Skeletal muscle satellite cell (primary cell): ENCODE results near the gene PHACTR2.

Experiments used
- H3K27me3 ChIP-seq: 2 replicates; pipeline ENCODE4 v1.7.0; 2013; ENCODE audit warnings: low read length; ENCODE audit not compliant: control insufficient read depth, insufficient read depth
- H3K36me3 ChIP-seq: 2 replicates; pipeline ENCODE4 v1.7.0; 2013; ENCODE audit warnings: mild to moderate bottlenecking, control low read depth, low read length; ENCODE audit not compliant: insufficient read depth
- H3K4me1 ChIP-seq: 2 replicates; pipeline ENCODE4 v1.7.0; 2013; ENCODE audit warnings: low read length; ENCODE audit not compliant: control insufficient read depth, insufficient read depth
- H3K4me2 ChIP-seq: 2 replicates; pipeline ENCODE4 v1.7.0; 2013; ENCODE audit warnings: mild to moderate bottlenecking, low read length
- H3K4me3 ChIP-seq: 2 replicates; pipeline ENCODE4 v1.7.0; 2013; ENCODE audit warnings: low read length
- H3K9ac ChIP-seq: 2 replicates; pipeline ENCODE4 v1.7.0; 2013; ENCODE audit warnings: mild to moderate bottlenecking, low read depth, low read length, moderate library complexity
- H3K9me3 ChIP-seq: replicated peaks from 2 replicates; pipeline ENCODE4 v1.7.0; 2013; ENCODE audit warnings: mild to moderate bottlenecking, control low read depth, low read length

Gene PHACTR2

DNA sequence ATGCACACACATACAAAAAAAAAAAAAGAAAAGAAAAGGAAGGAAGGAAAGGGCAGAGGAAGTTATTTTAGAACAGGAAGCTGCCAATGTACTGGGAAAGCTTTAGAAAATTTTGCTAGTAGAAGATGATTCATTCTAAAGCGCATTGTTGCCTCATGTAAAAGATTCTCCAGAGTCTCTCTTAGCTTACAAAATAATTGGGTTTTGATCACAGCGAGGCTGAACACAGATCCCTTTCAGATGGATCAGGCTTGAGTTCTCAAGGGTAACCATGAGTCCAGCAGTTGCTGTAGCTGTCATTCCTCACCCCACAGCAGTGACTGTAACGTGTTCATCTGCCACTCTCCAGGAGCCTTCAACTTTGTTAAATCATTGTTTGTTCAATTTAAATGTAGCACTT lies 81.9 kb downstream of the PHACTR2 start:
- Histone ChIP-seq H3K4me3 (no peak overlapping the region), H3K4me2 (no peak overlapping the region), H3K27me3 (no peaks in the 10 kb centered on the region), H3K36me3 (no peaks in the 10 kb centered on the region), H3K9ac (no peak overlapping the region), H3K4me1 (peaks cover 5% of the 10 kb centered on the region), H3K9me3 (no peaks in the 10 kb centered on the region)

- peaks cover 9% of the 10 kb centered on the region for H3K36me3 ChIP-seq
- H3K4me3 ChIP-seq = no peak overlapping the region
- peaks cover 5% of the 10 kb centered on the region for H3K4me1 ChIP-seq
- H3K4me2 ChIP-seq = no peak overlapping the region
- no peak overlapping the region for H3K9ac ChIP-seq
- H3K9me3 ChIP-seq = no peaks in the 10 kb centered on the region
- H3K27me3 ChIP-seq = no peaks in the 10 kb centered on the region
Measured at GRCh38 chr6:143761074-143761473, 83.3 kb downstream of the PHACTR2 start.

GRCh38 chr6:143762126-143762525 lies 84.4 kb downstream of the PHACTR2 start:
- H3K4me1 ChIP-seq = peaks cover 5% of the 10 kb centered on the region
- H3K4me2 ChIP-seq = no peak overlapping the region
- H3K4me3 ChIP-seq = no peak overlapping the region
- H3K36me3 ChIP-seq = peaks cover 12% of the 10 kb centered on the region
- no peaks in the 10 kb centered on the region for H3K9me3 ChIP-seq
- H3K9ac ChIP-seq = no peak overlapping the region
- H3K27me3 ChIP-seq = no peaks in the 10 kb centered on the region

GRCh38 chr6:143765422-143766184 lies 87.8 kb downstream of the PHACTR2 start:
- peaks cover 22% of the 10 kb centered on the region for H3K36me3 ChIP-seq
- no peak overlapping the region for H3K4me2 ChIP-seq
- H3K9ac ChIP-seq = no peak overlapping the region

GRCh38 chr6:143766185-143766553 lies 88.4 kb downstream of the PHACTR2 start:
- Histone ChIP-seq H3K9me3 (no peaks in the 10 kb centered on the region), H3K36me3 (peaks cover 22% of the 10 kb centered on the region), H3K4me2 (no peak overlapping the region), H3K4me1 (no peaks in the 10 kb centered on the region), H3K27me3 (no peaks in the 10 kb centered on the region), H3K9ac (no peak overlapping the region), H3K4me3 (no peak overlapping the region)

More at GRCh38 chr6:143765422-143766184, 87.8 kb downstream of the PHACTR2 start:
- no peak overlapping the region for H3K4me3 ChIP-seq
- H3K4me1 ChIP-seq = no peaks in the 10 kb centered on the region
- no peaks in the 10 kb centered on the region for H3K27me3 ChIP-seq
- H3K9me3 ChIP-seq = no peaks in the 10 kb centered on the region

DNA sequence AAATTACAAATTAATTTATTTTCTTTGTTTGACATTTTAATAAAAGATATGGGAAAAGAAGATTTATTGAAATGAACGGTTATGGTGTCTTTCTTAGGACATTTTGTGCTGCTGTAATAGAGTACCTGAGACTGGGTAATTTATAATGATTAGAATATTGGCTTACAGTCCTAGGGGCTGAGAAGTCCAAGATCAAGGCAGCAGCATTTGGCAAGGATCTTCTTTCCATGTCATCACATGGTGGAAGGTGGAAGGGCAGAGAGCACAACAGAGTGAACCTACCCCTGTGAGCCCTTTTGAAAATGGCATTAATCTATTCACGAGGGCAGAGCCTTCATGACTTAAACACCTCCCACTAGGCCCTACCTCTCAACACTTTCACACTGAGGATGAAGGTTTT lies 89.7 kb downstream of the PHACTR2 start:
- Histone ChIP-seq H3K9me3 (no peaks in the 10 kb centered on the region), H3K9ac (no peak overlapping the region), H3K36me3 (peaks cover 24% of the 10 kb centered on the region), H3K4me3 (no peak overlapping the region), H3K4me2 (no peak overlapping the region), H3K4me1 (peaks cover 7% of the 10 kb centered on the region), H3K27me3 (no peaks in the 10 kb centered on the region)

DNA sequence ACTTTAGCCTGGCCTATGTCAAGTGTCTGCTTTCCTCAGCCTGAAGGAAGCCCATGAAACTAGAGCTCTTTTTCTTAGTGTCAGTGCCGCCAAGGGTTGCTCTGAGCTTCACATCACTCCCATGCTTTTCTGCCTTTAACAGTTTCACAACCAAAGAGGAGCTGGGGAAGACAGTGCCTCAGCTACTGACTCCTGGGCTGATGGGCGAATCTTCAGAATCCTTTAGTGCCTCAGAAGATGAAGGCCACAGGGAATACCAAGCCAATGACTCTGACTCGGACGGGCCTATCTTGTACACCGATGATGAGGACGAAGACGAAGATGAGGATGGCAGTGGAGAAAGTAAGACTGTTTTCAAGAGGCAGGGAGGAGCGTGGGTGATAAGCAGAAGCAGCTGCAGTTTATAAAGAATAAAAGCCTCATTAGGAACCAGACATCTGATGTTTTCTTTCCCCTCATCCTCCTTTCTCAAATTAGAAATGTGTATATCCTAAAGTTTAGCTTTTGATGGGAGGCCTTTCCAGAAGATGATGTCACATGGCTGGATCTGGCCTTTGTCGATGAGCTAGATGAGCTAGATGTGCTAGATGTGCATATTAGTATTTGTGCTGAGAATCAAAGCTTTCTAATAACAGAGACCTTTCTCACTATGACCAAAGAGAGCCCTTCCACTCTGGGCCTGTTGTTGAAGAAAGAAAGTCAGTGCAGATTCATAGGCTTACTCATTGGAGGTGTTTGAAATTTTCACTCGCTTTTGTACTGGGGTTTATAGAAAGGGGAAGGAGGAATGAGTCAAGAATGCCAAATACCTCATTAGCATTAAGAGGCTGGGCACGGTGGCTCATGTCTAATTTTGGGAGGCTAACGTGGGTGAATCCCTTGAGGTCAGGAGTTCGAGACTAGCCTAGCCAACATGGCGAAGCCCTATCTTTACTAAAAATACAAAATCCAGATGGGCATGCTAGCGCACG lies 94.6 kb downstream of the PHACTR2 start:
- Histone ChIP-seq H3K4me1 (peaks cover 29% of the 10 kb centered on the region), H3K9me3 (no peaks in the 10 kb centered on the region), H3K36me3 (peaks cover 33% of the 10 kb centered on the region), H3K27me3 (no peaks in the 10 kb centered on the region), H3K4me3 (peak overlapping the region; percentile 17), H3K9ac (no peak overlapping the region), H3K4me2 (peak overlapping the region; percentile 8)

DNA sequence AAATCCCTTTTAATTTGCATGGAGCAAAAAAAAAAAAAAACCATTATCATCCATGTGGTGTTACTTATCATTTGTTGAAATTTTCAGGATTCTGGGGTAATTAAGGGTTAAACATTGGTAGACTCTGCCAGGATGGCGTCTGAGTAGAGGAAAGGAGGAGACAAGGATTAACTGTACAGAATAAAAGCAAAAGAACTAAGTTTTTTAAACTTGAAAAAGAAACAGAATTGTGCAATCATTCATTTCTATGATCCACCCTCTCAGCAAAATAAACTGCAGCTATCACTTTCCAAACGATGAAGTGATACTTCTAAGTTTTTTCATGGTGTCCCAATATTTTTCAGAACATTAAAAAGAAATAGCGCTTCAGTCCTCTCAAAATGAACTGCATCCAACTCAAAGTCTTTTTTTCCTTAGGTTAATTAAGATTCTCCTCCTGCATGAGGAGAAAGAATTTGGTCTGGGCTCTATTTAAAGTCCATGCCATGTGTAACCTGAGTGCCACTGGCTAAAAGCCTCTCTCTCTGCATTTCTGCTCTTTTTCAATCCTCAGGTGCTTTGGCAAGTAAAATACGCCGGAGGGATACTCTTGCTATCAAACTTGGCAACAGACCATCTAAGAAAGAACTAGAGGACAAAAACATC lies 95.9 kb downstream of the PHACTR2 start:
- Histone ChIP-seq H3K9me3 (no peaks in the 10 kb centered on the region), H3K4me2 (peak overlapping the region; percentile 33), H3K27me3 (no peaks in the 10 kb centered on the region)

DNA sequence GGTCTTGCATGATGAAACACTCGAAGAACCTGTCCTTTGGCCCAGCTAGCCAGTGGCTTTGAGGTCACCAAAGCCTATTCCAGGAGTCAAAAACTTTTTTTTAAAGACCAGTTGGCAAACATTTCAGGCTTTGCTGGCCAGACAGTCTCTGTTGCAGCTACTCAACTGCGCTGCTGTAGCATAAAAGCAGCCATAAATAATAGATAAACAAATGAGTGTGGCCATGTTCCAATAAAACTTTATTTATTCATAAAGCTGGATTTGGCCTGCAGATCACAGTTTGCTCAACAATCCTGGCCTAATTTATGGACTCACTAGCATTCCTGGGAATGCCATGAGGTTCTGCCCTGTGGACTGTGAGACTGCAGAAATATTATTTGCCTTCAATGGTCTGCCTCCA lies 96.6 kb downstream of the PHACTR2 start:
- H3K4me1 ChIP-seq = peaks cover 29% of the 10 kb centered on the region
- no peaks in the 10 kb centered on the region for H3K27me3 ChIP-seq
- peaks cover 23% of the 10 kb centered on the region for H3K36me3 ChIP-seq
- no peak overlapping the region for H3K4me3 ChIP-seq
- H3K9me3 ChIP-seq = no peaks in the 10 kb centered on the region
- no peak overlapping the region for H3K4me2 ChIP-seq
- no peak overlapping the region for H3K9ac ChIP-seq

More for the DNA sequence above, 95.9 kb downstream of the PHACTR2 start:
- Histone ChIP-seq H3K4me1 (peaks cover 29% of the 10 kb centered on the region), H3K4me3 (no peak overlapping the region), H3K9ac (no peak overlapping the region), H3K36me3 (peaks cover 27% of the 10 kb centered on the region)

DNA sequence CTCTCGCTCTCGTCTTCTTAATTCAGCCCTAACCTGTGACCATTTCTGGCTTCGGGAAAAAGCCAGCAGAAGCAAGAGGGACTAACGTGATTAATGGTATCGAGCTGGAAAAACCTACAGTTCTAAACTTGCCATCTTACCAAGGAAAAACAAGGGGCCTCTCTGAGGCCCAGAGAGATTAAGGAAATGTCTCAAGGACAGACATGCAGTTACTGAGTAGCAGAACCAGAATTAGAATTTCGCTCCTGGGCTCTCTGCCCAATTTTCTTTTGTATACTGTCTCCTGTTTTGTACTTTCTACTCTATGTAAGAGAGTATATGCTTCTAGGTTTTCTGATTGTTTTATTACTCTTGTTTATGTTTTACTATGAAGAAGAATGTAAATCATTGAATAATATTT lies 97.6 kb downstream of the PHACTR2 start:
- Histone ChIP-seq H3K9ac (no peak overlapping the region), H3K4me2 (no peak overlapping the region), H3K27me3 (no peaks in the 10 kb centered on the region), H3K9me3 (no peaks in the 10 kb centered on the region), H3K4me1 (peaks cover 29% of the 10 kb centered on the region), H3K4me3 (no peak overlapping the region), H3K36me3 (peaks cover 23% of the 10 kb centered on the region)

DNA sequence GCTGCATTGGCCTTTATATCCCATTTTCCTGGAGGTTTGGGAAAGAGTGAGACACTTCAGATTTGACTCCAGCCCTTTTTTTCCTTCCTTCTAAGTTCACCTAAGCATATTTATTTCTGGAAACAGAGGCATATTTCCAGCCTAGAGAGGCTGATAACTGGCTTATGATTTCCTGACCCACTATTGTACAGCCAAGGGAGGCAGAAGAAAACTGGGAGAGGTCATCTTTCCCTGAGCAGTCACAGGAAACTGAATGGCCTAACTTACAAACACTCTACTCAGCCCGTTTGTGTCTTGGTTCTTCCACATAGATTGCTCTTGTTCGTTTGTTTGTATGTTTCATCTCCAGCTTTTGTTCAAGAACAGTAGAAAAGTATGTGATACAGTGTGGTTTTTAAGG lies 101.2 kb downstream of the PHACTR2 start:
- H3K36me3 ChIP-seq = peaks cover 24% of the 10 kb centered on the region
- H3K4me1 ChIP-seq = peaks cover 8% of the 10 kb centered on the region
- H3K27me3 ChIP-seq = no peaks in the 10 kb centered on the region
- no peak overlapping the region for H3K4me3 ChIP-seq
- H3K9me3 ChIP-seq = no peaks in the 10 kb centered on the region
- H3K4me2 ChIP-seq = no peak overlapping the region
- H3K9ac ChIP-seq = no peak overlapping the region
